ENCODE measurements around the gene FAM53B.

Gene FAM53B

GRCh38 chr10:124665091-124665490 is 79.1 kb downstream of the FAM53B start:
- no peak for TF ChIP-seq Cebpa-rat (IDR thresholded peaks at IDR 0.05)
- H3K27ac ChIP-seq: peak overlapping the region in 1 of 11 experiments; percentile 9; a peak in 1 of 22 replicates
- no peaks in the 10 kb centered on the region for H3K9me3 ChIP-seq (replicated peaks in 1 of 11)
- H3K27me3 ChIP-seq: no peaks in the 10 kb centered on the region
- 0 out of 22 replicates have a peak overlapping the region, but pooled peaks of 1 of the 11 experiments have one; percentile 9 for H3K9ac ChIP-seq
- H4K20me1 ChIP-seq: peaks cover 43 to 94% (median 90%) of the 10 kb centered on the region in 11 experiments; a peak in 21 of 22 replicates
- H3K4me3 ChIP-seq: no peak overlapping the region
- peaks cover 21 to 85% (median 67%) of the 10 kb centered on the region in 11 experiments; a peak in 21 of 22 replicates for H3K36me3 ChIP-seq
- H3K4me2 ChIP-seq: 0 out of 22 replicates have a peak overlapping the region, but pooled peaks of 2 of the 11 experiments have one; percentile 1 to 10
- peaks cover 5 to 49% (median 31%) of the 10 kb centered on the region in 10 experiments for H3K4me1 ChIP-seq

- no peak overlapping the region for H3K4me2 ChIP-seq
- peaks cover 21 to 77% (median 61%) of the 10 kb centered on the region in 11 experiments; a peak in 21 of 22 replicates for H3K36me3 ChIP-seq
- no peaks in the 10 kb centered on the region for H3K9me3 ChIP-seq (replicated peaks in 1 of 11)
- no peak for TF ChIP-seq Cebpa-rat (IDR thresholded peaks at IDR 0.05)
- H3K9ac ChIP-seq: no peak overlapping the region
- 0 out of 22 replicates have a peak overlapping the region, but pooled peaks of 1 of the 11 experiments have one; percentile 9 for H3K27ac ChIP-seq
- H3K4me3 ChIP-seq: no peak overlapping the region
- H3K27me3 ChIP-seq: no peaks in the 10 kb centered on the region
- H3K4me1 ChIP-seq: peaks cover 16 to 51% (median 35%) of the 10 kb centered on the region in 10 experiments
- peaks cover 44 to 95% (median 92%) of the 10 kb centered on the region in 11 experiments; a peak in 21 of 22 replicates for H4K20me1 ChIP-seq
Observed at GRCh38 chr10:124663766-124664360, 80.3 kb downstream of the FAM53B start.

- no peak overlapping the region for H3K9ac ChIP-seq
- H3K4me1 ChIP-seq: peaks cover 22 to 51% (median 37%) of the 10 kb centered on the region in 10 experiments
- H4K20me1 ChIP-seq: peaks cover 41 to 95% (median 92%) of the 10 kb centered on the region in 11 experiments; a peak in 21 of 22 replicates
- no peaks in the 10 kb centered on the region for H3K9me3 ChIP-seq (replicated peaks in 1 of 11)
- no peak overlapping the region for H3K4me3 ChIP-seq
- H3K27ac ChIP-seq: 0 out of 22 replicates have a peak overlapping the region, but pooled peaks of 1 of the 11 experiments have one; percentile 9
- H3K4me2 ChIP-seq: no peak overlapping the region
- peaks cover 21 to 70% (median 61%) of the 10 kb centered on the region in 11 experiments; a peak in 21 of 22 replicates for H3K36me3 ChIP-seq
- no peaks in the 10 kb centered on the region for H3K27me3 ChIP-seq
- TF ChIP-seq Cebpa-rat (IDR thresholded peaks at IDR 0.05): no peak
Observed at GRCh38 chr10:124663228-124663627, 81.0 kb downstream of the FAM53B start.

- TF ChIP-seq Cebpa-rat (IDR thresholded peaks at IDR 0.05): no peak
Observed at GRCh38 chr10:124661660-124662180, 82.5 kb downstream of the FAM53B start.

GRCh38 chr10:124660404-124661125 is 83.6 kb downstream of the FAM53B start:
- H3K27ac ChIP-seq: peak overlapping the region in 4 of 11 experiments; percentile 22 to 89 (median 28); a peak in 5 of 22 replicates
- H3K4me2 ChIP-seq: peak overlapping the region in 10 of 11 experiments; percentile 4 to 96 (median 88); a peak in 19 of 22 replicates
- H3K27me3 ChIP-seq: no peaks in the 10 kb centered on the region
- no peaks in the 10 kb centered on the region for H3K9me3 ChIP-seq (replicated peaks in 1 of 11)
- H4K20me1 ChIP-seq: peaks cover 26 to 87% (median 77%) of the 10 kb centered on the region in 11 experiments; a peak in 20 of 22 replicates
- H3K4me3 ChIP-seq: no peak overlapping the region
- peaks cover 44 to 64% (median 58%) of the 10 kb centered on the region in 10 experiments for H3K4me1 ChIP-seq
- no peak overlapping the region; a peak in 1 of 22 replicates for H3K9ac ChIP-seq
- peaks cover 13 to 54% (median 45%) of the 10 kb centered on the region in 11 experiments; a peak in 21 of 22 replicates for H3K36me3 ChIP-seq
- TF ChIP-seq Cebpa-rat (IDR thresholded peaks at IDR 0.05): no peak

More at GRCh38 chr10:124661660-124662180, 82.5 kb downstream of the FAM53B start:
- H4K20me1 ChIP-seq: peaks cover 34 to 88% (median 81%) of the 10 kb centered on the region in 11 experiments; a peak in 21 of 22 replicates
- H3K9ac ChIP-seq: peak overlapping the region in 1 of 11 experiments; percentile 30; a peak in 1 of 22 replicates
- no peaks in the 10 kb centered on the region for H3K27me3 ChIP-seq
- no peak overlapping the region for H3K4me3 ChIP-seq
- H3K9me3 ChIP-seq (replicated peaks in 1 of 11): no peaks in the 10 kb centered on the region
- peak overlapping the region in 3 of 11 experiments; percentile 16 to 40 (median 19); a peak in 4 of 22 replicates for H3K27ac ChIP-seq
- no peak overlapping the region for H3K4me2 ChIP-seq
- peaks cover 13 to 57% (median 48%) of the 10 kb centered on the region in 11 experiments; a peak in 21 of 22 replicates for H3K36me3 ChIP-seq
- peaks cover 34 to 56% (median 48%) of the 10 kb centered on the region in 10 experiments for H3K4me1 ChIP-seq

GRCh38 chr10:124659380-124659779 is 84.8 kb downstream of the FAM53B start:
- H4K20me1 ChIP-seq: peaks cover 19 to 87% (median 73%) of the 10 kb centered on the region in 11 experiments; a peak in 20 of 22 replicates
- peak overlapping the region; percentile 59 to 96 (median 88); a peak in 21 of 22 replicates for H3K4me2 ChIP-seq
- no peaks in the 10 kb centered on the region for H3K27me3 ChIP-seq
- H3K4me1 ChIP-seq: peaks cover 56 to 66% (median 60%) of the 10 kb centered on the region in 10 experiments
- peak overlapping the region in 7 of 11 experiments; percentile 6 to 76 (median 68); a peak in 7 of 22 replicates for H3K9ac ChIP-seq
- H3K4me3 ChIP-seq: no peak overlapping the region
- H3K36me3 ChIP-seq: peaks cover 13 to 49% (median 33%) of the 10 kb centered on the region in 11 experiments; a peak in 21 of 22 replicates
- no peak for TF ChIP-seq Cebpa-rat (IDR thresholded peaks at IDR 0.05)
- peak overlapping the region in 9 of 11 experiments; percentile 53 to 89 (median 79); a peak in 15 of 22 replicates for H3K27ac ChIP-seq
- no peaks in the 10 kb centered on the region for H3K9me3 ChIP-seq (replicated peaks in 1 of 11)

- H3K4me3 ChIP-seq: 0 out of 20 replicates have a peak overlapping the region, but pooled peaks of 1 of the 10 experiments have one; percentile 34
- H3K4me1 ChIP-seq: peaks cover 63 to 73% (median 67%) of the 10 kb centered on the region in 10 experiments
- peaks cover 12 to 47% (median 26%) of the 10 kb centered on the region in 11 experiments; a peak in 21 of 22 replicates for H3K36me3 ChIP-seq
- peak overlapping the region; percentile 59 to 96 (median 88) for H3K4me2 ChIP-seq
- peak overlapping the region in 9 of 11 experiments; percentile 53 to 89 (median 79); a peak in 17 of 22 replicates for H3K27ac ChIP-seq
- TF ChIP-seq Cebpa-rat (IDR thresholded peaks at IDR 0.05): no peak
- no peaks in the 10 kb centered on the region for H3K9me3 ChIP-seq (replicated peaks in 1 of 11)
- no peaks in the 10 kb centered on the region for H3K27me3 ChIP-seq
- H4K20me1 ChIP-seq: peaks cover 13 to 87% (median 69%) of the 10 kb centered on the region in 11 experiments; a peak in 20 of 22 replicates
- peak overlapping the region in 8 of 11 experiments; percentile 39 to 76 (median 67); a peak in 14 of 22 replicates for H3K9ac ChIP-seq
Observed at GRCh38 chr10:124658591-124659242, 85.5 kb downstream of the FAM53B start.

Data from BLaER1 treated with 17β-estradiol and CSF1 and Interleukin-3, amounts not matched to agents 10 nM and 100 nM (cell line).